Osteoblast (primary cell): ENCODE measurements around the gene PWWP2B. TPM values are rescaled to one million over a fixed set of nuclear protein-coding genes. Genes with fewer than 3 reads are reported as not detected.
A peak's percentile ranks its signal among the peaks of the same experiment; 100 is the strongest.

Source experiments
- DNase-seq: peaks from one replicate; pipeline ENCODE4 v3.0.0; 2011; ENCODE audit warnings: low spot score, mixed read lengths; ENCODE audit not compliant: insufficient read length; ENCODE audit errors: missing footprints
- H2AFZ ChIP-seq: 2 replicates; pipeline ENCODE4 v1.6.0; 2011; ENCODE audit warnings: mild to moderate bottlenecking, low read length
- H3K27ac ChIP-seq: 2 replicates; pipeline ENCODE4 v1.5.1; 2011; ENCODE audit warnings: mild to moderate bottlenecking, low read depth, low read length, moderate library complexity
- H3K27me3 ChIP-seq: 2 replicates; pipeline ENCODE4 v1.6.0; 2012; ENCODE audit warnings: mild to moderate bottlenecking, control low read depth, inconsistent platforms, low read length, moderate library complexity; ENCODE audit not compliant: insufficient read depth
- H3K36me3 ChIP-seq: 2 replicates; pipeline ENCODE4 v1.5.1; 2011; ENCODE audit warnings: mild to moderate bottlenecking, low read length, control low read depth, moderate library complexity; ENCODE audit not compliant: insufficient read depth
- H3K4me1 ChIP-seq: 2 replicates; pipeline ENCODE4 v1.5.1; 2011; ENCODE audit warnings: mild to moderate bottlenecking, low read length, control low read depth, moderate library complexity; ENCODE audit not compliant: insufficient read depth
- H3K4me2 ChIP-seq: 2 replicates; pipeline ENCODE4 v1.6.0; 2011; ENCODE audit warnings: mild to moderate bottlenecking, low read length; ENCODE audit not compliant: insufficient read depth
- H3K4me3 ChIP-seq: fragments of 200-600 bp; sonication (generic); 3 replicates; pipeline ENCODE4 v1.5.1; 2012; ENCODE audit warnings: mild to moderate bottlenecking, low read length, inconsistent platforms; ENCODE audit not compliant: insufficient read depth
- H3K79me2 ChIP-seq: 2 replicates; pipeline ENCODE4 v1.6.0; 2012; ENCODE audit warnings: mild to moderate bottlenecking, low read length, control low read depth, inconsistent platforms; ENCODE audit not compliant: insufficient read depth
- H3K9me3 ChIP-seq: 2 replicates; pipeline ENCODE4 v1.5.1; 2011; ENCODE audit warnings: low read depth, low read length, control low read depth
- H4K20me1 ChIP-seq: 2 replicates; pipeline ENCODE4 v1.6.0; 2012; ENCODE audit warnings: mild to moderate bottlenecking, low read length, control low read depth; ENCODE audit not compliant: insufficient read depth
- CTCF ChIP-seq: IDR thresholded peaks from 2 replicates; pipeline ENCODE4 v1.5.1; 2011; ENCODE audit warnings: mild to moderate bottlenecking, low read depth, low read length, moderate library complexity; ENCODE audit errors: extremely low read depth
- total RNA-seq: library from RNA; depleted of rRNA; stranded (reverse); fragments of >200 nt; gene quantifications from 2 replicates; pipeline ENCODE4 v1.2.3, GENCODE V29; 2012

The PWWP2B gene
- total RNA-seq, 1 donor = 18.5 TPM

- no peaks in the 10 kb centered on the region for H3K79me2 ChIP-seq
- H2AFZ ChIP-seq = no peak overlapping the region
- peak; percentile 50 for TF ChIP-seq CTCF
- H3K4me2 ChIP-seq = no peak overlapping the region
- no peaks in the 10 kb centered on the region for H3K27me3 ChIP-seq
- H3K4me1 ChIP-seq = no peaks in the 10 kb centered on the region
- no peak overlapping the region for H3K27ac ChIP-seq
- no peaks in the 10 kb centered on the region for H4K20me1 ChIP-seq
- no peaks in the 10 kb centered on the region for H3K9me3 ChIP-seq
- DNase-seq = peak; percentile 89
- H3K36me3 ChIP-seq = no peaks in the 10 kb centered on the region
- H3K4me3 ChIP-seq = no peak overlapping the region
Observed at GRCh38 chr10:132360766-132361447, 36.1 kb upstream of the PWWP2B start.

- no peak overlapping the region for H2AFZ ChIP-seq
Observed at GRCh38 chr10:132361581-132362101, 35.4 kb upstream of the PWWP2B start.

GRCh38 chr10:132362151-132362611, 34.8 kb upstream of the PWWP2B start:
- no peaks in the 10 kb centered on the region for H4K20me1 ChIP-seq
- DNase-seq = peak; percentile 72
- H3K9me3 ChIP-seq = no peaks in the 10 kb centered on the region
- H2AFZ ChIP-seq = no peak overlapping the region
- no peaks in the 10 kb centered on the region for H3K4me1 ChIP-seq
- H3K27ac ChIP-seq = no peak overlapping the region
- no peaks in the 10 kb centered on the region for H3K27me3 ChIP-seq
- no peak overlapping the region for H3K4me3 ChIP-seq
- H3K79me2 ChIP-seq = no peaks in the 10 kb centered on the region
- H3K4me2 ChIP-seq = no peak overlapping the region
- TF ChIP-seq CTCF = no peak
- no peaks in the 10 kb centered on the region for H3K36me3 ChIP-seq

More at GRCh38 chr10:132361581-132362101, 35.4 kb upstream of the PWWP2B start:
- Histone ChIP-seq H3K79me2 (no peaks in the 10 kb centered on the region), H3K27me3 (no peaks in the 10 kb centered on the region), H3K36me3 (no peaks in the 10 kb centered on the region), H3K4me2 (no peak overlapping the region), H3K27ac (no peak overlapping the region), H3K4me3 (no peak overlapping the region), H3K9me3 (no peaks in the 10 kb centered on the region), H4K20me1 (no peaks in the 10 kb centered on the region), H3K4me1 (no peaks in the 10 kb centered on the region)
- DNase-seq = peak; percentile 71
- no peak for TF ChIP-seq CTCF

- no peaks in the 10 kb centered on the region for H3K27me3 ChIP-seq
- H3K79me2 ChIP-seq = no peaks in the 10 kb centered on the region
- DNase-seq = peak; percentile 49
- H3K4me2 ChIP-seq = no peak overlapping the region
- H3K27ac ChIP-seq = no peak overlapping the region
- H4K20me1 ChIP-seq = no peaks in the 10 kb centered on the region
- H2AFZ ChIP-seq = no peak overlapping the region
- no peaks in the 10 kb centered on the region for H3K36me3 ChIP-seq
- H3K4me1 ChIP-seq = no peaks in the 10 kb centered on the region
- H3K4me3 ChIP-seq = no peak overlapping the region
- no peak for TF ChIP-seq CTCF
- no peaks in the 10 kb centered on the region for H3K9me3 ChIP-seq
Observed at GRCh38 chr10:132363376-132363775, 33.6 kb upstream of the PWWP2B start.
